Posterior cingulate gyrus (tissue), 11 donors: Measurements from ENCODE around the gene NDFIP2.

Experiments
- DNase-seq, 10 donors: peaks; one replicate each; pipeline versions ENCODE4 v3.0.0 to v3.0.0-alpha.2; 2020 to 2021; ENCODE audit warnings: mixed read lengths in 3 of 10
- intact Hi-C: fragments of 100-400 bp; cut with DNase I; formaldehyde crosslinking; loops from one replicate; pipeline ENCODE4 v1.15.1; 2023

The NDFIP2 gene

DNA sequence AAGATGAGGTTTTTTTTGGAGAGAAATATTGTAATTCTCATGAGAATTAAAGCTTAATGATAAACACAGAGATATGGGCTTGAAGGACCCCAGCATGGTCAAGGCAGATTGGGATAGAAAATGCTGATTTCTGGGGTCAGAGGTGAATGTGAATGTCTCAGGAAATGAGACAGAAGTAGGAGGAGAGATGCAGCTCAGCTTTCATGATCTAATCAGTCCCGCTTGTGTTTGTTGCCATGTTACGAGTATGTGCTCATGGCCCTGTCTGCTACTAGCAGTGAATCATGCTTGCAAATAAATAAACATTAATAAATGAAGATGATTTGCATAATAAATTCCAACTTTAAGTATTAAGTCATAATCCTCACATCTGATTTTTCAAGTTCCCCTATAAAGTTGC lies 23.0 kb upstream of the NDFIP2 start:
- DNase-seq = no peak
- intact Hi-C loops = no loop called here

DNA sequence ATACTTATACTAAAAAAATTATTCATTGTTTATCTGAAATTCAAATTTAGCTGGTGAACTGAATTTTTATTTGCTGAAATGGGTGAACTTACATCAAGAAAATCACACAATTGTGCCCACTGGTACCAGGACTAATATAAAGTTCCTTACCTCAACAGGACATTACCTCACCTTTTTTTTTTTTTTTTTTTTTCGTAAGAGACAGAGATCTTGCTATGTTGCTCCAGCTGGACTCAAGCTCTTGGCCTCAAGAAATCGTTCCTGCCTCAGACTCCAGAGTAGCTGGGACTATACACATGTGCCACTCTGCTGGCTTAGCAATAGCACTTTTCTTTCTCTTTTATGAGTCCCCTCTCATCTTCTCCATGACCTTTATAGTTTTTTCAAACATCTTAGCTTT lies 22.5 kb upstream of the NDFIP2 start:
- DNase-seq = no peak
- intact Hi-C loops = no loop called here

DNA sequence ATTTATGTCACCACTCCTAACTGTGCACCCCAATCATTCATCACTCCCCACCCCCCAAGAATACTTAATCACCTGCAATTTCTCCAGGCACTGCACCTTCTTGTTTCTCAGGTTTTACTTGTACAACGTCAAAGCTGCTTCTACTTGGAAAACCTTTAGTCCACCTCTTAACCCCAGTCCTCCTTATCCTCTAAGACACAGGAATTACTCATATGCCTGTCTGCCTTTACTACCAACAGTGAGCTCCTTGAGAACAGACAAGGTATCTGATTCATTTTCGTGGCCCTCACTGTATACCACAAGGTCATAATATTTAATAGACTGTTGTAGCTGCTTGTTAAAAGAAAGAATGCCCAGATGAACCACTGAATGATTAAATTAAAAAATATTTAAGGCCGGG lies 21.0 kb upstream of the NDFIP2 start:
- intact Hi-C loops = no loop called here
- DNase-seq = no peak

DNA sequence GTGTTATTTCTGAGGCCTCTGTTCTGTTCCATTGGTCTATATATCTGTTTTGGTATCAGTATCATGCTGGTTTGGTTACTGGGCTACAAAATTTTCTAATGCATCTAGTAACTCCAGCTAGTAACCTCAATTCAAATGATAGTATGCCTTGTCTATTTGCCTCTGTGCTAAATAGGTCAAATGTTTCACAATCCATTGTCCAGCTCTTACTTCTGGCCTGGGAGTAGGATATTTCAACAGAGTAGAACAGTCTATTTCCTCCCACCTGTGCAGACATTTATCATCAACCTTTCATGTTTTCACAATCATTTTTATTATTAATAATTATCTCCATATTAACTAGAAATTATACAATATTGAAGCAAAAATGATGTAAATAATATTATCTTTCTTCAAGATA lies 18.1 kb upstream of the NDFIP2 start:
- no peak for DNase-seq
- intact Hi-C loops = no loop called here

DNA sequence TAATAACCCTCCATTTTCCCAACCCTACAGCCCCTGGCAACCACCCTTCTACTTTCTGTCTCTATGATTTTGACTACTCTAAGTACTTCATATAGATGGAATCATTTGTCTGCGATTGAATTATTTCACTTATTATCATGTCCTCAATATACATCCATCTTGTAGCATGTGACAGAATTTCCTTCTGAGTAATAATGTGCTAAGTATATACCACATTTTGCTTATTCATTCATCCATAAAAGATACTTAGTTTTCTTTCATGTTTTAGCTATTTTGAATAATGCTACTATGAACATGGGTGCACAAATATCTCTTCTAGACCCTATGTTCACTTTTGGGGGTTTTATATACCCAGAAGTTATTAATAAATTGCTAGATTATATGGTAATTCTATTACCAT lies 17.4 kb upstream of the NDFIP2 start:
- intact Hi-C loops = no loop called here
- no peak for DNase-seq

DNA sequence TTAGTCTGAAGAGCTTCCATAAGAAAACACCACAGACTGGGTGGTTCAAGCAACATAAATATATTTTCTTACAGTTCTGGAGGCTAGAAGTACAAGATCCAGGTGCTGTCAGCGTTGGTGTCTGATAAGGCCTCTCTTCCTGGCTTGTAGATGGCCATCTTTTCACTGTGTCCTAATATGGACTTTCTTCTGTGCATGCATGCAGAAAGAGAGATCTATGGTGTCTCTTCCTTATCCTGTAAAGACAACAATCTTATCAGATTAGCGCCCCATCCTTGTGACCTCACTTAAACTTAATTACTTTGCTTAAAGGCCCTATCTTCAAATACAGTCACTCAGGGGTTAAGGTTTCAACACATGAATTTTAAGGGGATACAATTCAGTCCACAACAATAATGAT lies 14.1 kb upstream of the NDFIP2 start:
- no peak for DNase-seq
- intact Hi-C loops = no loop called here

DNA sequence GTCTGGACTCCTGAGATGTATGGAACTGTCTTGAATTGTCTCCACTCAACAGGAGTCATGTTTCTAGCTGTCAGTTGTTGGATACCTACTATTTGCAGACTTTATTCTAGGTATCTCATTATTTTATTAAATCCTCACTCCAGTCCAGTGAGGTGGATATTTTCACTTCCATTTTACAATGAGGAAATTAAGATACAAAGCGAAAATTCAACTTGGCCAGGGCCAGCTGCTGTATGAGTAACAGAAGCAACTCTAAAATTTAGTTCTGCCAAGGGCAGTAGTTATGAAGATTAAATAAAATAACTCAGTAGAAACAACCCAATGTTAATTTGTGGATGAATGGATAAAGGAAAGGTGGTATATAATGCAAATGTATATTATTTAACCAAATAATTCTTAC lies 12.6 kb upstream of the NDFIP2 start:
- DNase-seq = no peak
- intact Hi-C loops = no loop called here

DNA sequence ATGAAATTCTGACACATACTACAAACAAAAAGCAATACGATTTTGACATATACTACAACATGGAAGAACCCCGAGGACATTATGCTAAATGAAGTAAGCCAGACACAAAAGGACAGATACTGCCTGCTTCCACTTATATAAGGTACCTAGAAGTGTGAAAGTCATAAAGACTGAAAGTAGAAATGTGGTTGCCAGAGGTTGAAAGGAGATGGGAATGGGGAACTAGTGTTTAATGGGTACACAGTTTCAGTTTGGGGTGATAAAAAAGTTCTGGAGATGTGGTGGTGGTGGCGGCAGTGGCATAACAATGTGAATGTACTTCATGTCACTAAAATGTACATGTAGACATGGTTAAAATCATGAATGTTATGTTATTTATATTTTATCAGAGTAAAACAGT lies 12.1 kb upstream of the NDFIP2 start:
- no peak for DNase-seq
- intact Hi-C loops = no loop called here

DNA sequence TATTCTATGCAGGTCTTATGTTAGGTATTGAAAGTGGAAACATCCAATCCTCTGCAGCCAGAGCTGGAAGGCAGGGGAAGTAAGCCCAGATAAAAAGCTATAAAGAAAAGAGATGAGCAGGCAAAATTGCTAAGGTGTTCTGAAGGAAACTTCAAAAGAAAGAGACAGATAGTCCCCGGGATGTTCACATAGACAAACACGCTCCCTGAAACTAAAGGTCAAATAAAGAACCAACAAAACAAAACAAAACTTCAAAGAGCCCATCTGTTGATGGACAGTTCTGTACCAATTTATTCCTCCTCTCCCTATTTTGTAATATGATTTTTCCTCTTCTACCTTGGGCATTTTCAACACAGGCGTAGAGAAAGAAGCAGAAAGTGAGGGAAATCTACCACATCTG lies 11.3 kb upstream of the NDFIP2 start:
- no peak for DNase-seq
- intact Hi-C loops = no loop called here

DNA sequence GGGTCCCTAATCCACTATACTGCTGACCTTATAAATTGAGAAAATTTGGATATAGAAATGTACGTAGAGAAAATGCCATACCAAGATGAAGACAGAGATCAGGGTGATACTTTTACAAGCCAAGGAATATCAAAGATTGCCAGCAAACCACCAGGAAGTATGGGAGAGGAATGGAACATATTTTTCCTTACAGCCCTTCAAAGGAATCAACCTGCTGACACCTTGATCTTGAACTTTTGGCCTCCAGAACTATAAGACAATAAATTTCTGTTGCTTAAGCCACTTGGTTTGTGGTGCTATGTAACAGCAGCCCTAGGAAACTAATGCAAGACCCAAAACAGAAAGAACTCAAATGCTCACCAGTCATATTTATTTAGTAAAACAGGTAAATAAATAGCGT lies 10.3 kb upstream of the NDFIP2 start:
- intact Hi-C loops = no loop called here
- no peak for DNase-seq

DNA sequence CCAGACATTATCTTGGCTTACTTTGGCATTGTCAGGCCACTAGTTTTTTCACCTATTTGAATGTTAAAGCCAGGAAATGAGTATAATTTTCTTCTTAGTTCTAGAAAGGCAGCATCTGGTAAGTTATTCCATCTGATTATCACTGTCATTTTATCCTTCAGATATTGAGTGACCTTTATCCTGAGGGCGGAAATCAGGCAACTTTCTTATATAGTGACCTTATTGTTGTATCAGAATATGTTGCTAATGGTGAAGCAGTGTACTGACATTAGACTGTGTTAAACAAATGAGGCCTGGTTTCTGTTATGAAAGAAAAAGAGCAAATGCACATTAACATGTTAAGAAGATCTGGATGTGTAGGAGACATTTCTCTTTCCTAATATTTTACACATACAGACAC lies 5.4 kb upstream of the NDFIP2 start:
- no peak for DNase-seq
- intact Hi-C loops = no loop called here

DNA sequence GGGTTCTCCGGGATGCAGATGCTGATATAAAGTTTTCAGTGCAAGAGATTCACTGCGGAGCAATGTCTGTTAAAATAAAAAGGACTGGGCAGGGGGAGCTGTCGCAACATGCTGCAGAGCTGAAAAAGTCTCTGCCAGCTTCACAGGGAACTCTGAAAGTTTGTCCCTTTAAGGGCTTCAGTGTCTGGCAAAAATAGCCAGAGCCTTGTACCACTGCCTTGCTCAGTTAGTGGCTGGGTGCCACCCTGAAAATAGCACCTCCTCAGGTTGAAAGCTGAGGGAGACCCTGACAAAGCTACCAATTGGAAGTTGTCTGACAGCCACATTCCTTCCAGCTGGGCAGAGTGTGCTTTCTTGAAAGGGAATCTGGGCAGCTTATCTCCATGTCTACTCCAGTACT lies 3.0 kb upstream of the NDFIP2 start:
- intact Hi-C loops = no loop called here
- peak in 5 of 10 donors; percentile 7 to 86 (median 39) for DNase-seq

DNA sequence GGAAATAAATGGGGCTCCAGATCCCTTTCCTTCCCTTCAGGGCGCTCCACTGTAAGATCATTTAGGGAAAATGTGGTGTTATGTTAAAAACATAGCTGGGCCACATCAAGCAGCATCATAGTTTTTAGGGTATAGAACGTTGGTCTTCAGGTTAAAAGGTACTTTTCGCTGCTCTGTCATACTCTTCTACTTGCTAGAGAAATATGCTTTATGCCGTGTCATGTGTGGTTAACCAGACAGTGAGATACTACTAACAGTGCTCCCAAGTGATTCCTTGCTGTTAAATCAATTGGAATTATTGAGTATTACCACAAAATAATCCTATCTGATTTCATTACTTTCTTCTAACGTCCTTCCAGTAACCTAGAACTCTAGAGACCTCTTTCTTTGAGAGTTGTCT lies 1.1 kb upstream of the NDFIP2 start:
- DNase-seq = no peak
- intact Hi-C loops = loop anchor here (5.0 kb wide), 1 partner anchor 73 kb away; the partner anchor contains the start of gene RBM26

DNA sequence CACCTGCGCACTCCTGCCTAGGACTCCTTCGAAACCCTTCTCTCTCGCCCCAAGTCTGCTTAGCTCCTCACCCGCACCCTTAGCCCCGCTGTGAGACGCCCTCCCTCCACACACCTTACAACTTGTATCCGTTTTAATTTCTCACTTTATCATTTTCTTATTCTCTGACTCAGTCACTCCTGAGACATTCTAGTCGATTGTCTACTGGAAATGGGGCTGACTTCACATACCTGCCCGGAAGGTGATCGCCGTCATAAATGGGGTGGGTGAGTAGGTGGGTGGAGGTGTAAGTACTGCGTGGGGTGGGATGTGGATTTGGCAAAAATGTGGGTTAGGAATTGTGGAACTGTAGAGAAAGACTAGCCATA lies 714 bp downstream of the NDFIP2 start:
- DNase-seq = peak in 1 of 10 donors; percentile 55
- intact Hi-C loops = loop anchor here (5.0 kb wide), 1 partner anchor 74 kb away; the partner anchor contains the start of gene RBM26

DNA sequence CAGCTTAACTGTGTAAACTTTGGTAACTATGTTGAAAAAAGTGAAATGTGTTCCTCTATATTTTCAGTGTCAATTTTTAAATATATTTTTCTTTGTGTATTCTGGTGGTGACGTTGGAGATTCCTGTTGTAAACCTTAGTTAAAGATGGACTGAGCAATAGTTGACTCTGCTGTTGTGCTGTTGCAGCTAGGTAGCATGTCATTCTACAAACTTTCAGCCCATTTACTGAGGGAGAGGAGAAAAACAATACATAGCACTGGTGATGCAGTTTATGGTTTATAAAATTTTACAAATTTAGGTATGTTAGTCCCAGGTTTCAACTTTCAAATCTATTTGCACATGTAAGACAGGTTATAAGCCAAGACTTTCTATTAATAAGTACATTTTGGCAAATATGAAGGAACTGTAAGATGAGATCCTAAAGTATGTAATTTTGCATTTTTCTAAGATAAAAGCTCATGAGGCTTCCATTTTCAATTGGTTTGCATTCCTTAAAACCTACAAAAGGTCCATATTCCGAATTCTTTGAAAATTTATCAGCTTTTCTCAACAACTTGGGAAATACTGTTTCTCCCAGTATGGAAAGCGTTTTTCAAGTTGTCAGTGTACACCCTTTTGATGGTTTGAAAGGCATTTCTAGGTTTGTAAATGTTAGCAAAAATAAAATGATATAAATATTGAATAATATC lies 1.5 kb downstream of the NDFIP2 start:
- DNase-seq = no peak
- intact Hi-C loops = loop anchor here (5.0 kb wide), 1 partner anchor 75 kb away; the partner anchor contains the start of gene RBM26

DNA sequence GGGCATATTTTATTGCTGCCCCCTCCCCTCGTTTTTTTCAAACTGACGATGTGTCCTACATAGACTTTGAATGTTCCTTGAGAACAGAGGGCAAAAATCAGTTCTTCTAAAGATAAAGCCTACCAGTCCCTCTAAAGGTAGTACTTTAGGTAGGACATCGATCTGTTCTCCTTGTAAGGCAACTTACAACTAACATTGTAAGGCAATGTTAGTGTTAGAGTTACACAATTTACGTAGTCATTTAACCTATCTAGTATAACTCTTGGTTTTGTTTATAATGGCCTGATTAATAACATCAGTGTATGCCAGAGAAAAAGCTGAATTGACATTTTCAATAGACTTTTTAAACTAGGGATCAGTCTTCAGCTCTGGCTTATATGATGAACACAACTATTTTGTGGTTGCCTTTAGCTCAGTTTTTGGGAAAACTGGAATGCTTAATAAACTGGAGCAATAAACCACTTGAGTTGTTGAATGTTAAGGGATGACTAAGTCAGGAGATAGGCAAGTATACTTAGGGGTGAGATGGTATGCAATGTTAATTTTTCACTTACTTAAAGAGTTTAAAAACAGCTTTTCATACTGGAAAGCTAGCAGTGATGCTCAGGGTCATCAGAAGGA lies 2.2 kb downstream of the NDFIP2 start:
- intact Hi-C loops = loop anchor here (5.0 kb wide), 1 partner anchor 76 kb away; the partner anchor contains the start of gene RBM26
- DNase-seq = no peak

DNA sequence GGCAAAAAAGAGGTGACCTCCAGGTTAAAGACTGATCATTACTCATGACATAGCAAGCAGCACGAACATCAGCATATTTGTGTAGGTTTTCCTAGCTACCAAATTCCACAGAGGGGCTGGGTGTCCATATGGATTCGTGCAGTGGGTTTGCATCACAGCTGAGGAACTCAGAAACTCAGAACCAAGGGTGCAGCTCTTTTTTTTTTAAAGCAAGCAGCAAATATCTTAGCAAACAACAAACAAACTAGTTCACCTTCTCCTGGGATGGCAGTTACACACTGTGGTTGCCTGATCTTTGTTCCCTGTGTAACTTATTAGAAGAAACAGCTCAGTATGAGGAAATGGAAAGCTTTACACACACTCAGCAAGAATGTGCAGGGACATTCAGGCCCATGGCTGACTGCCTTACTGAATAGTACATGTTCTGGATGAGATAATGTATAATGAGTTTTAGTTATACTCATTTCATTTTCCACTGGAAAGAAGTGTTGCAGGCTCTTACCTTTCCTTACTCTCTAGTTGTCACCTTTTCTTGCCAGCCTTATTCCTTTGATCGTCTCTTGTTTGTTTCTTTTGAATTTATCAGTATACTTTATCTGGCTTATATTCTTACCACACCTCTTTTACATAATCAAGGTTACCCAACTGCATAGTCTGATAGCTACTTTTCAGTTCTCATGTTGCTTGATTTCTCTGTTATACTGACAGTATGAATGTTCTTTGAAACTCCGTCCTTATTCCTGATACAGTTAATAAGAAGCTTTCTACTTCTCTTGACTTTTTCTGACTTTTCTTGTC lies 4.3 kb downstream of the NDFIP2 start:
- intact Hi-C loops = loop anchor here (5.0 kb wide), 1 partner anchor 37 kb away; no protein-coding TSS in a partner anchor
- DNase-seq = no peak

DNA sequence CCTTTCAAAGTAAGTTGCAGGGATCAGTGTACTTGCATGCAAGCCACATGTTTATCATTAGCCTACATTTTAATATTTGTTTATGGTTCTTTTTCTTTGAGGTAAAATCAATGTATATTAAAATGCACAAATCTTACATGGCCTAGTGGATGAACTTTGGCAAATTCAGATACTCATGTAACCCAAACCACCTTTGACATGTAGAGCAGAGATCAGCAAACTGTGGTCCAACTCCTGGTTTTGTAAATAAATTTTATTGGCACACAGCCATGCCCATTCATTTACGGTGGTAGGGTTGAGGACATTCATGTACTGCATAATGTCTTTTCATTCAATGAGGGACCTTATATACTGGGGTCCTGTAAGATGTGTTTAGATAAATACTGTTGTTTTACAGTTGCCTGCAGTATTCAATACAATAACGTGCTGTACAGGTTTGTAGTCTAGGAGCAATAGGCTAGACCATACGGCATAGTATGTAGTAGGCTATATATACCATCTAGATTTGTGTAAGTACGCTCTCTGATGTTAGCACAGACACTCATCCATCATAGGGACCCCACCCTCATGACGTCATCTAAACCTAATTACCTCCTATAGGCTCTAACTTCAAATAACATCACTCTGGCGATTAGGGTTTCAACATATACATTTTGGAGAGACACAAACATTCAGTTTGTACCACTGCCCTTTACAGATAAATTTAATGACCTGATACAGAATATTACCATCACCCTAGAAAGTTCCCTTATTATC lies 5.7 kb downstream of the NDFIP2 start:
- intact Hi-C loops = loop anchor here (5.0 kb wide), 1 partner anchor 36 kb away; no protein-coding TSS in a partner anchor
- no peak for DNase-seq

DNA sequence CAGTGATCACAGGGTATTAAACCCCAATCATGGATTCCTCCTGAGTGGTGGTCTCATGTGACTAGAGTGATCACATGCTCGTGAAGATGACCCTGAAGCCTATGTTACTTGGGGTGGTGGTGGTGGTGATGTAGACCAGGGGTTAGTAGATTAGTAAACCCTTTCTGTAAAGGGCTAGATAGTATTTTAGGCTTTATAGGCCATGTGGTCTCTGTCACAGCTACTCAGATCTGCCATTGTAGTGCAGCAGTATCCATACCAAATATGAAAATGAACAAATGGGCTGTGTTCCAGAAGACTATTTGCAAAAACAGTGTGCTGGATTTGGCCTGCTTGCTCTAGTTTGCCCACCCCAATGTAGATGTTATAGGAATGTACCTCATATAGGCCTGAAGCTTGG lies 9.4 kb downstream of the NDFIP2 start:
- intact Hi-C loops = no loop called here
- no peak for DNase-seq

DNA sequence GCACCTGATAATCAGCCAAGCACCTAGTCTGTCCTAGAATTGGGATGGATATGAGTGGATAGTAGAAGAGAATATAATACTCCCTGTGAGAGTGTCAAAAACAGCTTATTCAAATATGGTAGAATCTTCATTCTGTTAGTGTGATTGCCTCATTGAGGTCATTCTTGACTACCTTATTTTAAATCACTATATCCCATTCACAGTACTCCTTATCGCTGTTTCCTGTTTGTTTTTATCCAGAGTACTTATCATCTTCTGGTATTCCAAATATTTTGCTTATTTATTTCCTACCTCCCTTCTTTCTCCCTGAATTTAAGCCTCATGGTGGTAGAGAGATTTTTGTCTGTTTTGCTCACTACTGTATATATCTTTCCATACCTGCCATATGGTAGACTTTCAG lies 9.9 kb downstream of the NDFIP2 start:
- intact Hi-C loops = no loop called here
- no peak for DNase-seq

DNA sequence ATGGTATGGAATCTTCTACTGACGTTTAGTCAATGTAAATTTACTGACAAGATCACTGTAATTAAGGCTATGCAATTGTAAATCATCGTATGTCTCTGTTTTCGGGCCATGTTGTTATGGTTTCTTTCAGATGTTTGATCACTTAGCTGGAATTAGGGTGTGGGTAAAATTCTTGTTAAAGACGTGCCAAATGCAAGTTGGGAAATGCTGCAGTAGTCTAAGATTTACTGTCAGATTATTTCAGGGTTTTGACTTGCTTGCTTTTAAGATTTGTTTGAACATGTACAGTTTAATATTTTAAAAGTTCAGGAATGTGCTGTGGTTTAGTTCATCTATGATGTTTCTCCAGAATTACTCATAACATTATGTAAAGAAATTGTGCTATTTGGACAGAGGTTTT lies 10.8 kb downstream of the NDFIP2 start:
- intact Hi-C loops = no loop called here
- no peak for DNase-seq
